Ovary (tissue), 9 donors: ENCODE results near the gene CCNG1. TPM values are rescaled to one million over a fixed set of nuclear protein-coding genes. Genes with fewer than 3 reads are reported as not detected.

ENCODE experiments used
- DNase-seq, 5 donors: peaks; one replicate each; pipeline ENCODE4 v3.0.0-alpha.2; 2019 to 2020
- H3K27ac ChIP-seq, 2 donors: fragments of 200-600 bp; one replicate each; pipeline versions ENCODE4 v1.5.1 to v1.8.0; 2019 to 2022
- H3K27me3 ChIP-seq: fragments of 200-600 bp; one replicate; pipeline ENCODE4 v1.8.0; 2022
- H3K36me3 ChIP-seq: fragments of 200-600 bp; sonication (generic); one replicate; pipeline ENCODE4 v1.5.1; 2019
- H3K4me1 ChIP-seq: one replicate; pipeline ENCODE4 v1.8.1; 2013; ENCODE audit warnings: mild to moderate bottlenecking, moderate library complexity; ENCODE audit not compliant: insufficient read depth
- H3K4me3 ChIP-seq: fragments of 200-600 bp; sonication (generic); one replicate; pipeline ENCODE4 v1.5.1; 2017
- H3K9me3 ChIP-seq, 2 donors: fragments of 200-600 bp in 1 of 2; sonication (generic) in 1 of 2; one replicate each; pipeline versions ENCODE4 v1.5.1 to v1.8.1; 2013 to 2019; ENCODE audit warnings: mild to moderate bottlenecking in 1 of 2, moderate library complexity in 1 of 2
- EP300 ChIP-seq: sonication (generic); formaldehyde crosslinking; IDR thresholded peaks from one replicate; pipeline ENCODE4 v1.6.1; 2017; ENCODE audit warnings: antibody characterized with exemption
- POLR2A ChIP-seq: fragments of 450-650 bp; IDR thresholded peaks from one replicate; pipeline ENCODE4 v1.6.1; 2017; ENCODE audit warnings: antibody characterized with exemption, mild to moderate bottlenecking, moderate library complexity
- WGBS, 3 donors: extraction: QIAGEN DNeasy Blood & Tissue Kit in 1 of 3; methylation state at CpG; one replicate each; pipeline versions ENCODE4 v1.1.5 to v1.1.7; 2013 to 2017; 5-methylcytosine and 5-hydroxymethylcytosine counted together
- intact Hi-C, 4 donors: fragments of 100-400 bp; cut with DNase I; formaldehyde crosslinking; loops; one replicate each; pipeline versions ENCODE4 v1.11.0 to v1.15.1; 2022 to 2023
- polyA plus RNA-seq, 2 donors: library from polyadenylated mRNA; stranded (reverse); fragments of 200-250 nt in 1 of 2; fragments of 350-450 nt in 1 of 2; fragmentation: Illumina TruSeq in 1 of 2; extraction: RNeasy Lipid Tissue Mini Kit (QIAGEN cat#74804) in 1 of 2; gene quantifications; one replicate each; pipeline ENCODE4 v1.2.3, GENCODE V29; 2013 to 2014
- total RNA-seq, 7 donors: library from RNA; depleted of rRNA in 2 of 7; stranded (reverse); fragments of >200 nt in 2 of 7; fragmentation: NEBNext Ultra II Directional in 3 of 7; extraction: Animal tissue kit (Norgen Biotek cat#: 25700) in 3 of 7; gene quantifications; one replicate each; pipeline versions ENCODE4 v1.1.0 to v1.2.4, GENCODE V29; 2016 to 2023
- TF ChIP-seq, protein P1 (sequence below), 3 donors: fragments of 450-650 bp in 2 of 3; fragments of 200-600 bp in 1 of 3; IDR thresholded peaks; one replicate each; pipeline versions ENCODE4 v1.5.1 to v1.8.0; 2016 to 2022; ENCODE audit warnings: antibody characterized with exemption in 3 of 3, mild to moderate bottlenecking in 1 of 3
- donor health status: DM: no; HTN: no; CAD: no; lungs with moderate emphysema.
- donor health status: DM: no; HTN: no; CAD: no.
- donor health status: Bipolar disorder and iron deficiency.
- donor health status: DM: yes; HTN: yes; CAD: no.
- donor health status: DM: no; HTN: no; CAD: no.
- donor health status: DM: yes; HTN: yes; CAD: no.

The CCNG1 gene
- total and polyA plus RNA-seq, 9 donors, result 155 to 250 (median 187) TPM

DNA sequence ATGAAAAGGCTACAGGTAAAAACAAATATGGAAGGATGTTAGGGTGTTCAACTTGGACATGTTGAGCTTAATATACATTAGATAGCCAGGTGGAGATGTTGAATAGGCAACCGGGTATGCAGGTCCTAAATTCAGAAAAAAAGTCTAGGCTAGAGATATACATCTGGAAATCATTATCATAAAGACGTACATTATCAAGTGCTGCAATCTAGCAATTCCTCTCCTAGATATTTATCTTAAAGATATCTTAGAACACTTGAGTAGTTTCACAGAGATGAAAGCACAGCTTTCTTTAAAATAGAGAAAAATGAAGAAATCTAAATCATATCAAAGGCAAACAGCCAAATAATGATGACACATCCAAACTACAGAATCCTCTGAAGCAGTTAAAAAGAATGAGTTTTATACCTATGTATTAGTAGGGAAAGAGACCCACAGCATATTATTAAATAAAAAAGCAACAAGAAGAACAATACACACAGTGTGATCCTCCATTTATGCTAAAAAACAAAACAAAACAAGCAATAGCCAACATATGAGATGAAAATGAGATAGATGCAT is 18.7 kb downstream of the CCNG1 start:
- Histone ChIP-seq H3K4me1 (peaks cover 2% of the 10 kb centered on the region), H3K36me3 (no peaks in the 10 kb centered on the region), H3K27ac (no peak overlapping the region), H3K4me3 (no peak overlapping the region), H3K9me3 (no peaks in the 10 kb centered on the region), H3K27me3 (no peaks in the 10 kb centered on the region)
- no peak for DNase-seq
- 85 to 94% (median 92%) methylated on average over 2 of the region's 2 CpGs for WGBS, 3 donors
- intact Hi-C loops, result no loop called here
- no peak for TF ChIP-seq EP300
- TF ChIP-seq, protein P1, sequence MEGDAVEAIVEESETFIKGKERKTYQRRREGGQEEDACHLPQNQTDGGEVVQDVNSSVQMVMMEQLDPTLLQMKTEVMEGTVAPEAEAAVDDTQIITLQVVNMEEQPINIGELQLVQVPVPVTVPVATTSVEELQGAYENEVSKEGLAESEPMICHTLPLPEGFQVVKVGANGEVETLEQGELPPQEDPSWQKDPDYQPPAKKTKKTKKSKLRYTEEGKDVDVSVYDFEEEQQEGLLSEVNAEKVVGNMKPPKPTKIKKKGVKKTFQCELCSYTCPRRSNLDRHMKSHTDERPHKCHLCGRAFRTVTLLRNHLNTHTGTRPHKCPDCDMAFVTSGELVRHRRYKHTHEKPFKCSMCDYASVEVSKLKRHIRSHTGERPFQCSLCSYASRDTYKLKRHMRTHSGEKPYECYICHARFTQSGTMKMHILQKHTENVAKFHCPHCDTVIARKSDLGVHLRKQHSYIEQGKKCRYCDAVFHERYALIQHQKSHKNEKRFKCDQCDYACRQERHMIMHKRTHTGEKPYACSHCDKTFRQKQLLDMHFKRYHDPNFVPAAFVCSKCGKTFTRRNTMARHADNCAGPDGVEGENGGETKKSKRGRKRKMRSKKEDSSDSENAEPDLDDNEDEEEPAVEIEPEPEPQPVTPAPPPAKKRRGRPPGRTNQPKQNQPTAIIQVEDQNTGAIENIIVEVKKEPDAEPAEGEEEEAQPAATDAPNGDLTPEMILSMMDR (IDR thresholded peaks at IDR 0.05), result no peak
- TF ChIP-seq POLR2A, result no peak

DNA sequence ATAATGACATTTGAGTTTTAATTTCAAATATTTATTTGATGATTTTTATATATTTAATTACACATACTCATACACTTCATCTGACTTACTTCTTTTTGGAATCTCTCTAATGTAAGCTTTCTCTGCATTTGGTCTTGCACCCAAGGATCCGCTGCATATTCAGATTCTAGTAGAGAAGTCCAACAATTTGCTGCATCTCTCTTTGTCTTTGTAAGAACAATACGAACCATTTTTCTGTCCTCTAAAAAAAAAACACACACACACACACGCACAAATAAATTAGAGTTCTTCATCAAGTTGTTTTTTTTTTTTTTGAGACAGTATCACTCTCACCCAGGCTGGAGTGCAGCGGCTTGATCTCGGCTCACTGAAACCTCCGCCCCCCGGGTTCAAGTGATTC is 19.4 kb downstream of the CCNG1 start:
- Histone ChIP-seq H3K4me1 (peaks cover 2% of the 10 kb centered on the region), H3K9me3 (no peaks in the 10 kb centered on the region), H3K27ac (no peak overlapping the region), H3K36me3 (no peaks in the 10 kb centered on the region), H3K4me3 (no peak overlapping the region), H3K27me3 (no peaks in the 10 kb centered on the region)
- intact Hi-C loops, result no loop called here
- whole genome bisulfite sequencing, 3 donors, result 93 to 94% (median 94%) methylated on average over 7 of the region's 7 CpGs
- DNase-seq, result no peak
- no peak for TF ChIP-seq EP300
- no peak for TF ChIP-seq POLR2A
- TF ChIP-seq, protein P1 (IDR thresholded peaks at IDR 0.05), result no peak

DNA sequence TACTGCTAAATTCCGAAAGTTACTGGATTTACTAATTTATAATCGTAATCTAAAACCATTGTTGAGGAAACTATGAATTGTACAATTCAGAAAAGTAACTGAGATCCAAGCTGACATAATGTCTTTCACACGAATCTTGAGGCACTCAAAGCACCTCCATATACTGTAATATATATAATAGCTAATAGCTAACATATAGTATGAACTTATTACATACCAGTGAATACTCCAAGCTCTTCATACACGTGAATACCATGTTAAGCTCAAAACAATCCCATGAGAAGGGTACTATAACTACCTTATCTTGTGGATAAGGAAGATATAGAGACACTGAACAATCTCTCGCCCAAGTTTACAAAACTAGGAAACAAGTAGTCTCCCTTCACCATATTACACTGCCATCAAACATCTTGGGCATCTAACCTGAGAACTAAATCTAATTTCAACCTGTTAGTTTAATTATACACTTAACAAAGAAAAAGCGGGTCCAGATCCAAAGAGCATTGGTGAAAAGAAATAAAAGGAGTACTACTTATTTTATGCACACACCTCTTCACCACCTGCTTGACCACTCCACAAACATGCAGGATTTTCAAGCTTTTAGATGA is 21.5 kb downstream of the CCNG1 start:
- intact Hi-C loops, result no loop called here
- peaks cover 2% of the 10 kb centered on the region for H3K4me1 ChIP-seq
- no peaks in the 10 kb centered on the region for H3K9me3 ChIP-seq
- DNase-seq, result no peak
- 40 to 44% (median 43%) methylated on average over 6 of the region's 6 CpGs for WGBS, 3 donors
- H3K4me3 ChIP-seq, result peak overlapping the region; percentile 91
- TF ChIP-seq, protein P1 (IDR thresholded peaks at IDR 0.05), result no peak
- TF ChIP-seq POLR2A (no peak), EP300 (no peak)
- no peaks in the 10 kb centered on the region for H3K36me3 ChIP-seq
- H3K27ac ChIP-seq, result peak overlapping the region; percentile 91 to 94
- H3K27me3 ChIP-seq, result no peaks in the 10 kb centered on the region

DNA sequence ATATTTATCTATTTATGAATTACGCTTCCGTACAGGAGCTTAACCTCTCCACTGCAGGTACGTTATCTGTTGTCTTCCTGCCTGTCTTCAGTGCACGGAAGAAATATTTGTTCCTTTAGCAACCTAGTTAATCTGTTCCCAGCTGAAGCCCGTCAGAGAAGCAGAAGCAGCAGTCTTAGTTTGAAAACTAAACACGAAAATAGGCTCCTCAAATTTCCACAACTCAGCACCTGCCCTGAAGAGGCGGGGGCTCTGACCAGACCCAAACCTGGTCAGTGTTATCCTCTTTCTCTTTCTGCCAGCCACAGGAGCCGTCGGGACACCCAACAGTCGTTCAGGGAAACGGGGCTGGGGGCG is 22.0 kb downstream of the CCNG1 start:
- no peak for TF ChIP-seq POLR2A
- TF ChIP-seq EP300, result no peak
- TF ChIP-seq, protein P1 (IDR thresholded peaks at IDR 0.05), result no peak
- Histone ChIP-seq H3K27ac (peak overlapping the region; percentile 91 to 94), H3K36me3 (no peaks in the 10 kb centered on the region), H3K9me3 (no peaks in the 10 kb centered on the region), H3K4me1 (peaks cover 2% of the 10 kb centered on the region), H3K4me3 (peak overlapping the region; percentile 91), H3K27me3 (no peaks in the 10 kb centered on the region)
- intact Hi-C loops, result no loop called here
- DNase-seq, result no peak
- WGBS, 3 donors, result 0 to 1% (median 1%) methylated on average over 12 of the region's 12 CpGs
